Osteocyte (in vitro differentiated cells): ENCODE data around the gene SEC61B. TPM values are rescaled to one million over a fixed set of nuclear protein-coding genes. Genes with fewer than 3 reads are reported as not detected.

Experiments used
- DNase-seq: peaks from one replicate; pipeline ENCODE4 v3.0.0; 2021; ENCODE audit warnings: mixed read lengths; ENCODE audit not compliant: unreplicated experiment; ENCODE audit errors: extremely low spot score
- H3K27ac Mint-ChIP-seq: one replicate; pipeline ENCODE4 v1.8.0; 2021; ENCODE audit warnings: mild to moderate bottlenecking, mixed read lengths; ENCODE audit not compliant: unreplicated experiment
- H3K27me3 Mint-ChIP-seq: one replicate; pipeline ENCODE4 v1.8.0; 2021; ENCODE audit warnings: mixed read lengths; ENCODE audit not compliant: unreplicated experiment
- H3K36me3 Mint-ChIP-seq: one replicate; pipeline ENCODE4 v1.8.0; 2021; ENCODE audit warnings: mixed read lengths; ENCODE audit not compliant: unreplicated experiment
- H3K4me1 Mint-ChIP-seq: one replicate; pipeline ENCODE4 v1.8.0; 2021; ENCODE audit warnings: mixed read lengths; ENCODE audit not compliant: unreplicated experiment
- H3K4me3 Mint-ChIP-seq: one replicate; pipeline ENCODE4 v1.8.0; 2021; ENCODE audit warnings: mild to moderate bottlenecking, moderate library complexity, mixed read lengths; ENCODE audit not compliant: unreplicated experiment
- H3K9me3 Mint-ChIP-seq: one replicate; pipeline ENCODE4 v1.8.0; 2021; ENCODE audit warnings: mixed read lengths; ENCODE audit not compliant: unreplicated experiment
- CTCF ChIP-seq: fragments of 200-600 bp; sonication (generic); IDR thresholded peaks from 2 replicates; pipeline ENCODE4 v1.5.0; 2021; ENCODE audit warnings: antibody characterized with exemption, mild to moderate bottlenecking, moderate library complexity
- total RNA-seq: library from RNA; stranded (reverse); gene quantifications from 2 replicates; pipeline ENCODE4 v1.2.1, GENCODE V29; 2021

The SEC61B gene
- total RNA-seq, 1 donor from 2014 or later, result 148 TPM

- Mint-ChIP-seq H3K4me1 (peaks cover 9% of the 10 kb centered on the region), H3K27me3 (no peaks in the 10 kb centered on the region), H3K27ac (no peak overlapping the region), H3K4me3 (no peak overlapping the region), H3K36me3 (no peaks in the 10 kb centered on the region), H3K9me3 (no peaks in the 10 kb centered on the region)
- DNase-seq, result no peak
- TF ChIP-seq CTCF, result no peak
These were observed 40.9 kb downstream of the SEC61B start for GRCh38 chr9:99262949-99263418.

- Mint-ChIP-seq H3K36me3 (no peaks in the 10 kb centered on the region), H3K4me1 (peaks cover 10% of the 10 kb centered on the region), H3K9me3 (no peaks in the 10 kb centered on the region), H3K27me3 (no peaks in the 10 kb centered on the region), H3K4me3 (no peak overlapping the region), H3K27ac (no peak overlapping the region)
- TF ChIP-seq CTCF, result peak; percentile 21
- DNase-seq, result no peak
These were observed 42.1 kb downstream of the SEC61B start for GRCh38 chr9:99264070-99264680.

- no peak for TF ChIP-seq CTCF
- H3K4me3 Mint-ChIP-seq, result no peak overlapping the region
- H3K27me3 Mint-ChIP-seq, result no peaks in the 10 kb centered on the region
- H3K4me1 Mint-ChIP-seq, result peaks cover 17% of the 10 kb centered on the region
- H3K27ac Mint-ChIP-seq, result no peak overlapping the region
- no peak for DNase-seq
- peaks cover 5% of the 10 kb centered on the region for H3K9me3 Mint-ChIP-seq
- H3K36me3 Mint-ChIP-seq, result no peaks in the 10 kb centered on the region
These were observed 43.6 kb downstream of the SEC61B start for GRCh38 chr9:99265691-99266090.

- H3K36me3 Mint-ChIP-seq, result no peaks in the 10 kb centered on the region
- no peak overlapping the region for H3K27ac Mint-ChIP-seq
- H3K4me3 Mint-ChIP-seq, result no peak overlapping the region
- TF ChIP-seq CTCF, result peak; percentile 96
- H3K27me3 Mint-ChIP-seq, result no peaks in the 10 kb centered on the region
- peaks cover 17% of the 10 kb centered on the region for H3K4me1 Mint-ChIP-seq
- H3K9me3 Mint-ChIP-seq, result peaks cover 5% of the 10 kb centered on the region
- peak; percentile 87 for DNase-seq
These were observed 44.4 kb downstream of the SEC61B start for GRCh38 chr9:99266255-99267023.

GRCh38 chr9:99269416-99269815 is 47.3 kb downstream of the SEC61B start:
- Mint-ChIP-seq H3K4me3 (no peak overlapping the region), H3K27me3 (no peaks in the 10 kb centered on the region), H3K4me1 (peaks cover 17% of the 10 kb centered on the region), H3K27ac (peak overlapping the region; percentile 75), H3K9me3 (peaks cover 5% of the 10 kb centered on the region), H3K36me3 (no peaks in the 10 kb centered on the region)
- no peak for DNase-seq
- TF ChIP-seq CTCF, result no peak
